HepG2 (cell line): ENCODE data around the gene ACSM2B. TPM values are rescaled to one million over a fixed set of nuclear protein-coding genes. Genes with fewer than 3 reads are reported as not detected.

Source experiments
- CAMTA2 ChIP-seq: sonication (generic); formaldehyde crosslinking; IDR thresholded peaks from 2 replicates; pipeline ENCODE4 v1.4.0; 2020; ENCODE audit warnings: mild to moderate bottlenecking, missing genetic modification reagents, borderline replicate concordance
- FOXC1 ChIP-seq: sonication (generic); formaldehyde crosslinking; IDR thresholded peaks from 2 replicates; pipeline ENCODE4 v1.8.0; 2022; ENCODE audit warnings: mild to moderate bottlenecking, missing genetic modification reagents, borderline replicate concordance
- GATAD2A ChIP-seq: IDR thresholded peaks from 2 replicates; pipeline ENCODE4 v1.6.1; 2016
- HNRNPUL1 ChIP-seq: fragments of 200-400 bp; formaldehyde crosslinking; IDR thresholded peaks from 2 replicates; pipeline ENCODE4 v1.6.1; 2017; ENCODE audit warnings: low read depth, mild to moderate bottlenecking, low read length, moderate library complexity
- NCOA2 ChIP-seq: sonication (generic); formaldehyde crosslinking; IDR thresholded peaks from 2 replicates; pipeline ENCODE4 v1.8.0; 2022; ENCODE audit warnings: inconsistent platforms
- PRPF4 ChIP-seq: fragments of 200-400 bp; formaldehyde crosslinking; IDR thresholded peaks from 2 replicates; pipeline ENCODE4 v1.6.1; 2016; ENCODE audit warnings: low read length, low read depth; ENCODE audit not compliant: poor library complexity, severe bottlenecking
- SIX4 ChIP-seq: sonication (generic); formaldehyde crosslinking; IDR thresholded peaks from 2 replicates; pipeline ENCODE4 v1.4.0; 2020; ENCODE audit warnings: missing genetic modification reagents
- SOX6 ChIP-seq, 2 experiments: fragments of 450-650 bp in 1 of 2; sonication (generic) in 1 of 2; formaldehyde crosslinking in 1 of 2; IDR thresholded peaks; 2 replicates each; pipeline versions ENCODE4 v1.4.0 to v1.6.1; 2017 to 2020; ENCODE audit warnings: antibody characterized with exemption in 1 of 2, mild to moderate bottlenecking in 1 of 2, missing genetic modification reagents in 1 of 2
- SP2 ChIP-seq: sonication (generic); formaldehyde crosslinking; IDR thresholded peaks from 2 replicates; pipeline ENCODE4 v1.5.1; 2020; ENCODE audit warnings: mild to moderate bottlenecking, missing genetic modification reagents
- SRY ChIP-seq: sonication (generic); formaldehyde crosslinking; IDR thresholded peaks from 2 replicates; pipeline ENCODE4 v1.8.0; 2022; ENCODE audit warnings: mild to moderate bottlenecking, missing genetic modification reagents
- YEATS4 ChIP-seq: sonication (generic); formaldehyde crosslinking; IDR thresholded peaks from 2 replicates; pipeline ENCODE4 v1.4.0; 2020; ENCODE audit warnings: missing genetic modification reagents, borderline replicate concordance
- ZBTB38 ChIP-seq: sonication (generic); formaldehyde crosslinking; IDR thresholded peaks from 2 replicates; pipeline ENCODE4 v1.5.1; 2020; ENCODE audit warnings: mild to moderate bottlenecking, missing genetic modification reagents
- ZFP1 ChIP-seq: IDR thresholded peaks from 2 replicates; pipeline ENCODE4 v1.6.1; 2016
- ZKSCAN8 ChIP-seq: IDR thresholded peaks from 2 replicates; pipeline ENCODE4 v1.6.1; 2016; ENCODE audit warnings: borderline replicate concordance, missing genetic modification reagents, missing compliant biosample characterization
- ZNF12 ChIP-seq: sonication (generic); formaldehyde crosslinking; IDR thresholded peaks from 2 replicates; pipeline ENCODE4 v1.5.0; 2020; ENCODE audit warnings: missing genetic modification reagents
- ZNF337 ChIP-seq: sonication (generic); formaldehyde crosslinking; IDR thresholded peaks from 2 replicates; pipeline ENCODE4 v1.5.1; 2020; ENCODE audit warnings: missing genetic modification reagents, low read depth, mild to moderate bottlenecking, borderline replicate concordance
- ZNF33B ChIP-seq: sonication (generic); formaldehyde crosslinking; IDR thresholded peaks from 2 replicates; pipeline ENCODE4 v1.5.1; 2020; ENCODE audit warnings: mild to moderate bottlenecking, missing genetic modification reagents
- ZNF431 ChIP-seq: sonication (generic); formaldehyde crosslinking; IDR thresholded peaks from 2 replicates; pipeline ENCODE4 v1.9.0; 2022; ENCODE audit warnings: missing genetic modification reagents, low read depth, mild to moderate bottlenecking, borderline replicate concordance
- ZNF703 ChIP-seq: sonication (generic); formaldehyde crosslinking; IDR thresholded peaks from 2 replicates; pipeline ENCODE4 v1.5.1; 2020; ENCODE audit warnings: missing genetic modification reagents, mild to moderate bottlenecking, moderate library complexity, borderline replicate concordance
- ZNF776 ChIP-seq: sonication (generic); formaldehyde crosslinking; IDR thresholded peaks from 2 replicates; pipeline ENCODE4 v1.4.0; 2020; ENCODE audit warnings: mild to moderate bottlenecking, missing genetic modification reagents
- ZSCAN20 ChIP-seq: sonication (generic); formaldehyde crosslinking; IDR thresholded peaks from 2 replicates; pipeline ENCODE4 v1.4.0; 2020; ENCODE audit warnings: missing genetic modification reagents, mild to moderate bottlenecking, borderline replicate concordance
- polyA plus RNA-seq, 8 experiments: library from polyadenylated mRNA; depleted of rRNA in 3 of 8; stranded (reverse) in 7 of 8; unstranded in 1 of 8; fragments of >200 nt; fragmentation: Illumina TruSeq in 4 of 8; extraction: Trizol in 4 of 8; gene quantifications; 2 replicates each; pipeline versions ENCODE4 v1.2.1 to v1.2.3, GENCODE V29; 2011 to 2016; ENCODE audit warnings: low read depth in 4 of 8, missing spikeins in 1 of 8, mixed read lengths in 1 of 8; ENCODE audit not compliant: insufficient read depth in 1 of 8
- total RNA-seq, 5 experiments: library from RNA; depleted of rRNA; stranded (reverse); fragments of >200 nt; fragmentation: Illumina TruSeq; extraction: Trizol; gene quantifications; 2 replicates each; pipeline ENCODE4 v1.2.3, GENCODE V29; 2016; ENCODE audit warnings: low read depth in 1 of 5
- TF ChIP-seq, protein P1 (sequence below): sonication (generic); formaldehyde crosslinking; IDR thresholded peaks from 2 replicates; pipeline ENCODE4 v1.4.0; 2020; ENCODE audit warnings: missing genetic modification reagents
- TF ChIP-seq, protein P2 (sequence below): sonication (generic); formaldehyde crosslinking; IDR thresholded peaks from 2 replicates; pipeline ENCODE4 v1.5.0; 2020; ENCODE audit warnings: missing genetic modification reagents
- TF ChIP-seq, protein P3 (sequence below): IDR thresholded peaks from 2 replicates; pipeline ENCODE4 v1.6.1; 2016; ENCODE audit warnings: missing genetic modification reagents, missing compliant biosample characterization
- TF ChIP-seq, protein P4 (sequence below): sonication (generic); formaldehyde crosslinking; IDR thresholded peaks from 2 replicates; pipeline ENCODE4 v1.5.0; 2020; ENCODE audit warnings: missing genetic modification reagents
- TF ChIP-seq, protein P5 (sequence below): sonication (generic); formaldehyde crosslinking; IDR thresholded peaks from 2 replicates; pipeline ENCODE4 v1.4.0; 2020; ENCODE audit warnings: low read depth, mild to moderate bottlenecking, missing genetic modification reagents

Gene ACSM2B
- total and polyA plus RNA-seq, 2 of the 13 experiments (the other 11 are each of a cell fraction or from before 2014, with no cell fraction given) = 22.9 to 34.0 TPM

DNA sequence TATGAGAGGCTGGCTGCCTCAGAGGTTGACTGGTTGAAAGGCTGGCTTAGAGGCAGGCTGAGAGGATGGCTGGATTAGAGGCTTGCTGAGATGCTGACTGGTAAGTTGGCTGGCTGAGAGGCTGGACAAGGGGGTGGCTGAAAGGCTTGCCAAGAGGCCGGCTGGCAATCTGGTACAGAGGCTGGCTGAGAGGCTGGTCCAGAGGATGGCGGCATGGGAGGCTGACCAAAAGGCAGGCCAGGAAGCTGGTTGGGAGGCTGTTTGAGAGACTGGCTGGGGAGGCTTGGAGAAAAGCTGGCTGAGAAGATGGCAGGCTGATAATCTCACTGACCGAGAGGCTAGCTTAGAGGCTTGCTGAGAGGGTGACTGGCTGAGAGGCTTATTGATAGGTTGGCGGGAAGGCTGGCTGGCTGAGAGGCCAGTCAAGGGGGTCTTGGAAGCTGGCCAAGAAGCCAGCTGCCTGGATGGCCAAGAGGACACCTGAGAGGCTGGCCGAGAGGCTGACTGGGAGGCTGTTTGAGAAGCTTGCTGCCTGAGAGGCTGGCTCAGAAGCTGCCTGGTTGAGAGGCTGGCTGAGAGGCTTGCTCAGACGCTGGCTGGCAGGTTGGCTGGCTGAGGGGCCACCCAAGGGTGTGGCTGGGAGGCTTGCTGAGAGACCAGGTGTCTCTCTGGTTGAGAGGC, 34.2 kb upstream of the ACSM2B start (continued):
- TF ChIP-seq ZNF337 (CRISPR knock-in tag) (no peak), SP2 (0 out of 2 replicates have a peak, but pooled peaks have one; percentile 4), ZSCAN20 (CRISPR knock-in tag) (0 out of 2 replicates have a peak, but pooled peaks have one; percentile 82), SIX4 (CRISPR knock-in tag) (no peak), HNRNPUL1 (no peak), GATAD2A (peak; percentile 51; the same call in 1 of the 2 replicates), ZFP1 (CRISPR knock-in tag) (0 out of 2 replicates have a peak, but pooled peaks have one; percentile 0), ZNF12 (no peak), PRPF4 (no peak), SOX6 (IDR thresholded peaks at IDR 0.05) (no peak), SOX6 (CRISPR knock-in tag; IDR thresholded peaks at IDR 0.05) (peak; percentile 56), SRY (peak; percentile 63), YEATS4 (CRISPR knock-in tag) (0 out of 2 replicates have a peak, but pooled peaks have one; percentile 7), NCOA2 (CRISPR knock-in tag) (no peak), ZNF431 (peak; percentile 23; the same call in 1 of the 2 replicates), FOXC1 (CRISPR knock-in tag) (peak; percentile 70), ZNF33B (CRISPR knock-in tag) (no peak), ZNF703 (CRISPR knock-in tag) (0 out of 2 replicates have a peak, but pooled peaks have one; percentile 9), ZBTB38 (CRISPR knock-in tag) (peak; percentile 51; the same call in 1 of the 2 replicates), CAMTA2 (CRISPR knock-in tag) (peak; percentile 71; the same call in 1 of the 2 replicates), ZNF776 (CRISPR knock-in tag) (peak; percentile 74; the same call in 1 of the 2 replicates), ZKSCAN8 (0 out of 2 replicates have a peak, but pooled peaks have one; percentile 12)
- TF ChIP-seq, protein P1, sequence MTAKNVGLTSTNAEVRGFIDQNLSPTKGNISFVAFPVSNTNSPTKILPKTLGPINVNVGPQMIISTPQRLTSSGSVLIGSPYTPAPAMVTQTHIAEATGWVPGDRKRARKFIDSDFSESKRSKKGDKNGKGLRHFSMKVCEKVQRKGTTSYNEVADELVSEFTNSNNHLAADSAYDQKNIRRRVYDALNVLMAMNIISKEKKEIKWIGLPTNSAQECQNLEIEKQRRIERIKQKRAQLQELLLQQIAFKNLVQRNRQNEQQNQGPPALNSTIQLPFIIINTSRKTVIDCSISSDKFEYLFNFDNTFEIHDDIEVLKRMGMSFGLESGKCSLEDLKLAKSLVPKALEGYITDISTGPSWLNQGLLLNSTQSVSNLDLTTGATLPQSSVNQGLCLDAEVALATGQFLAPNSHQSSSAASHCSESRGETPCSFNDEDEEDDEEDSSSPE = peak; percentile 46; the same call in 1 of the 2 replicates
- TF ChIP-seq, protein P2, sequence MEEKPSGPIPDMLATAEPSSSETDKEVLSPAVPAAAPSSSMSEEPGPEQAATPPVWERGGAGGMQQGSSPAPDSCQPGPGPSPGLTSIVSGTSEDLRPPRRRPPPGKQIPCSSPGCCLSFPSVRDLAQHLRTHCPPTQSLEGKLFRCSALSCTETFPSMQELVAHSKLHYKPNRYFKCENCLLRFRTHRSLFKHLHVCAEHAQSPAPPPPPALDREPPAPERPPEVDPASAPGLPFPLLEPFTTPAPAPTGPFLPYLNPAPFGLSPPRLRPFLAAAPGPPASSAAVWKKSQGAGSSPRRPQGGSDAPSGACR (CRISPR knock-in tag) = 0 out of 2 replicates have a peak, but pooled peaks have one; percentile 26
- TF ChIP-seq, protein P3, sequence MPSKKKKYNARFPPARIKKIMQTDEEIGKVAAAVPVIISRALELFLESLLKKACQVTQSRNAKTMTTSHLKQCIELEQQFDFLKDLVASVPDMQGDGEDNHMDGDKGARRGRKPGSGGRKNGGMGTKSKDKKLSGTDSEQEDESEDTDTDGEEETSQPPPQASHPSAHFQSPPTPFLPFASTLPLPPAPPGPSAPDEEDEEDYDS = no peak
- TF ChIP-seq, protein P4, sequence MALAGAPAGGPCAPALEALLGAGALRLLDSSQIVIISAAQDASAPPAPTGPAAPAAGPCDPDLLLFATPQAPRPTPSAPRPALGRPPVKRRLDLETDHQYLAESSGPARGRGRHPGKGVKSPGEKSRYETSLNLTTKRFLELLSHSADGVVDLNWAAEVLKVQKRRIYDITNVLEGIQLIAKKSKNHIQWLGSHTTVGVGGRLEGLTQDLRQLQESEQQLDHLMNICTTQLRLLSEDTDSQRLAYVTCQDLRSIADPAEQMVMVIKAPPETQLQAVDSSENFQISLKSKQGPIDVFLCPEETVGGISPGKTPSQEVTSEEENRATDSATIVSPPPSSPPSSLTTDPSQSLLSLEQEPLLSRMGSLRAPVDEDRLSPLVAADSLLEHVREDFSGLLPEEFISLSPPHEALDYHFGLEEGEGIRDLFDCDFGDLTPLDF (CRISPR knock-in tag) = peak; percentile 74; the same call in 1 of the 2 replicates
- TF ChIP-seq, protein P5, sequence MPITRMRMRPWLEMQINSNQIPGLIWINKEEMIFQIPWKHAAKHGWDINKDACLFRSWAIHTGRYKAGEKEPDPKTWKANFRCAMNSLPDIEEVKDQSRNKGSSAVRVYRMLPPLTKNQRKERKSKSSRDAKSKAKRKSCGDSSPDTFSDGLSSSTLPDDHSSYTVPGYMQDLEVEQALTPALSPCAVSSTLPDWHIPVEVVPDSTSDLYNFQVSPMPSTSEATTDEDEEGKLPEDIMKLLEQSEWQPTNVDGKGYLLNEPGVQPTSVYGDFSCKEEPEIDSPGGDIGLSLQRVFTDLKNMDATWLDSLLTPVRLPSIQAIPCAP (CRISPR knock-in tag) = no peak
